ENCODE data around the gene CPN2. TPM values are rescaled to one million over a fixed set of nuclear protein-coding genes. Genes with fewer than 3 reads are reported as not detected.

The CPN2 gene
- total RNA-seq, 1 donor from 2014 or later, result not detected

DNA sequence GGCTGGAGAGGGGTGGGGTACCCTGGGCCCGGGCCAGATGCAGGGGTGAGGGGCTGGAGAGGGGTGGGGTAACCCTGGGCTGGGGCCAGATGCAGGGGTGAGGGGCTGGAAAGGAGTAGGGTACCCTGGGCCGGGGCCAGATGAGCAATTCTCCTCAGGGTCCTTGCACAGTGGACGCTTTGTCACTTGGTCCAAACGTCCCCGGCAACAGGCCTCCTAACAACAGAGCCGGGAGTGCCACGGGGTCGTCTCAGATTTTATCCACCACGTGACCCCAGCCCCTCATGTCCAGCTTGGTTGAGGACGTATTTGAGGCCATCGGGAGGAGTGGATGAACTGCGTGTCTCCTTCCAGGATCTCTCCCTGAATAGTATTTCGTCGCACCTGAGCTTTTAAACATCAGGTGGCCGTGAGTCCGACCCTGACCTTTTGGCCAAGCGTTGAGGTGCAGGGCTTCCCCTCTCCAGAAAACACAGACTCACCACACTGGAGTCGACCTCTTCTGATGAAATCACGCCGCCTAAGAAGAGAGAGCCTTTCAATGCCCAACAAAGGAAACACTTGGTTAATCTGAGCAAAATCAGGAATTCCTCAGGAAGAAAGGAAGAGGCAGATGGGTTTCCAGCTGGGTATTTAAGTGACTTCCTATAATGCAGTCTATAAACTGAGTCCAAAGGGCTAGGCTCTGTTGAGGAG is 31.2 kb upstream of the CPN2 start:
- DNase-seq, result no peak
- intact Hi-C loops (cut with DNase I), result no loop called here
- Histone ChIP-seq H3K27me3 (ENCODE audit: low read depth) (peaks cover 16% of the 10 kb centered on the region), H3K9me3 (no peaks in the 10 kb centered on the region), H3K4me3 (no peak overlapping the region), H3K36me3 (no peaks in the 10 kb centered on the region), H3K4me1 (peaks cover 7% of the 10 kb centered on the region), H3K27ac (no peak overlapping the region)
- TF ChIP-seq, protein P1, sequence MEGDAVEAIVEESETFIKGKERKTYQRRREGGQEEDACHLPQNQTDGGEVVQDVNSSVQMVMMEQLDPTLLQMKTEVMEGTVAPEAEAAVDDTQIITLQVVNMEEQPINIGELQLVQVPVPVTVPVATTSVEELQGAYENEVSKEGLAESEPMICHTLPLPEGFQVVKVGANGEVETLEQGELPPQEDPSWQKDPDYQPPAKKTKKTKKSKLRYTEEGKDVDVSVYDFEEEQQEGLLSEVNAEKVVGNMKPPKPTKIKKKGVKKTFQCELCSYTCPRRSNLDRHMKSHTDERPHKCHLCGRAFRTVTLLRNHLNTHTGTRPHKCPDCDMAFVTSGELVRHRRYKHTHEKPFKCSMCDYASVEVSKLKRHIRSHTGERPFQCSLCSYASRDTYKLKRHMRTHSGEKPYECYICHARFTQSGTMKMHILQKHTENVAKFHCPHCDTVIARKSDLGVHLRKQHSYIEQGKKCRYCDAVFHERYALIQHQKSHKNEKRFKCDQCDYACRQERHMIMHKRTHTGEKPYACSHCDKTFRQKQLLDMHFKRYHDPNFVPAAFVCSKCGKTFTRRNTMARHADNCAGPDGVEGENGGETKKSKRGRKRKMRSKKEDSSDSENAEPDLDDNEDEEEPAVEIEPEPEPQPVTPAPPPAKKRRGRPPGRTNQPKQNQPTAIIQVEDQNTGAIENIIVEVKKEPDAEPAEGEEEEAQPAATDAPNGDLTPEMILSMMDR (IDR thresholded peaks at IDR 0.05), result no peak
- ATAC-seq, result no peak

DNA sequence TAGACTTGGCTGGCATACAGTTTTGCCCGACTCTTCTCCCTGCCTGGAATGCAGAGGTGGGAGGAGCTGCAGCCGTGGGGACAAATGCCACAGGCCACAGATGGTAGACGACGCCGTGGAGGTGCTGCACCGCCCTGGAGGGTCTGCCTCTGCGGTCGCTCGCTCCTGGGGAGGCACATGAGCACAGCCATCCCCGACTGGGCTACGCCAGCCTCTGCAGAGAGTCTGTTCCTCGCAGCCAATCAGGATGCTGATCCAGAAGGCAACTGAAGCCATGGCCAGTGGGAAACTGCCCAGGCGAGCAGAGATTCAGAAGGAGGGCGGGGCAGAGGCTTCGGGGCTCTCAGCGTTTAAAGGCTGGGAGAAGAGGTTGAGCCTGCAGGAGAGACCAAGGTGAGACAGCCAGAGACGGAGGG is 30.3 kb upstream of the CPN2 start:
- TF ChIP-seq, protein P1 (IDR thresholded peaks at IDR 0.05), result no peak
- Histone ChIP-seq H3K27ac (no peak overlapping the region), H3K27me3 (ENCODE audit: low read depth) (peaks cover 20% of the 10 kb centered on the region), H3K9me3 (no peaks in the 10 kb centered on the region), H3K36me3 (no peaks in the 10 kb centered on the region), H3K4me3 (no peak overlapping the region), H3K4me1 (peaks cover 7% of the 10 kb centered on the region)
- DNase-seq (no peak), ATAC-seq (peak; percentile 53 to 63)
- intact Hi-C loops (cut with DNase I), result no loop called here

DNA sequence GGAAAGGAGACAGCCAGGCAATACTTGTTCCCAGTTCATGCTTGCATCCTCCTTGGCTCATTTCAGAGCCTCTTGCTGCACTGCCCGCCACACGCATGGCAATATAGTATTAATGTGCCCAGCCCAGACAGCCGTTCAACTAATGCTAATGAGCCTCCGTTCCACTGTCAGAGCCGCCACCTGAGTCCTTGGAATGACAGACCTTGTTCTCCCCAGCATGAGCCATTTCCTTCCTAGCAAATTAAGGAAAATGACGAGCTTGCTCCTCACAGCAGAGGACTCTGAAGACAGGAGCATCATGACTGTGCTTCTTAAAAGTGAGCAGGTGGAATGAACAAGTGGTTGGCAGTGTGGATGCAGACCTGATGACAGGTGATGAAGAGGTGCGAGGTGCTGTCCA is 29.2 kb upstream of the CPN2 start:
- ATAC-seq, result no peak
- H3K9me3 ChIP-seq, result no peaks in the 10 kb centered on the region
- no peak overlapping the region for H3K27ac ChIP-seq
- peaks cover 20% of the 10 kb centered on the region for H3K27me3 ChIP-seq (ENCODE audit: low read depth)
- TF ChIP-seq, protein P1 (IDR thresholded peaks at IDR 0.05), result no peak
- no peak overlapping the region for H3K4me3 ChIP-seq
- H3K36me3 ChIP-seq, result no peaks in the 10 kb centered on the region
- intact Hi-C loops (cut with DNase I), result no loop called here
- peaks cover 7% of the 10 kb centered on the region for H3K4me1 ChIP-seq
- DNase-seq, result no peak

DNA sequence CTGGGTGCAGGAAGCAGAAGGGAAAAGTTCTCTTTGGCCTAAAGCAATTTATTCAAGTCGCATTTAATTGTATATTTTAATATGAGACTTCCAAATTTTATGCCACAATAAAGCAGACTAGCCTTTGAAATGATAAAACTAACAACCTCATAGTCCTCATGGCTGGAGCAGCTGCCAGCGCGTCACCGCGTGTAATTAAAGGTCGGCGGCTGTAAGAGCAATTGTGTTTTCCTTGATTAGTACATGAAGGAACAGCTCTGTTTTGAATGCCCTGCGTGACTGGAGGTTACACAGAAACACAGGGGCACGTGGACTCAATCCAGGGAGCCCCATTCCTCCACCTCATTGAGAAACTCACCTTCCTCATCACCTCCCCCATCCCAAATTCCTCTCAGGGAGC is 28.5 kb upstream of the CPN2 start:
- Histone ChIP-seq H3K4me3 (no peak overlapping the region), H3K27me3 (ENCODE audit: low read depth) (peaks cover 20% of the 10 kb centered on the region), H3K27ac (no peak overlapping the region), H3K36me3 (no peaks in the 10 kb centered on the region), H3K9me3 (no peaks in the 10 kb centered on the region), H3K4me1 (peaks cover 7% of the 10 kb centered on the region)
- intact Hi-C loops (cut with DNase I), result no loop called here
- TF ChIP-seq, protein P1 (IDR thresholded peaks at IDR 0.05), result no peak
- no peak for DNase-seq
- no peak for ATAC-seq

DNA sequence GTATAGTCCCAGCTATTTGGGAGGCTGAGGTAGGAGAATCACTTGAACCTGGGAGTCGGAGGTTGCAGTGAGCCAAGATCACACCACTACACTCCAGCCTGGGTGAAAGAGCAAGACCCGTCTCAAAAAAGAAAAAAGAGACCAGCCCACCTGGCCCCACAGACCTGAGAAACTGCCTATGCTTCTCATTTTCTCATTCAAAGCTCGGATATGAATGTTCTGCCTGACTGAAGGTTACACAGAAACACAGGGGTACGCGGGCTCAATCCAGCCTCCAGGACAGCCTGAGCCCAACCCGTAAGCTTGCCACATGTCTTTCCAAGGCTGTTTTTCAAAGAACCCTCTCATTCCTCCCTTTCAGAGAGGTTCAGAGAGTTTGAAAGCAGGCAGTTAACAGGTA is 28.1 kb upstream of the CPN2 start:
- no peaks in the 10 kb centered on the region for H3K36me3 ChIP-seq
- no peak for ATAC-seq
- peaks cover 20% of the 10 kb centered on the region for H3K27me3 ChIP-seq (ENCODE audit: low read depth)
- H3K4me1 ChIP-seq, result peaks cover 7% of the 10 kb centered on the region
- no peaks in the 10 kb centered on the region for H3K9me3 ChIP-seq
- intact Hi-C loops (cut with DNase I), result no loop called here
- TF ChIP-seq, protein P1 (IDR thresholded peaks at IDR 0.05), result no peak
- no peak overlapping the region for H3K27ac ChIP-seq
- DNase-seq, result no peak
- H3K4me3 ChIP-seq, result no peak overlapping the region
